ENCODE data around the gene PRH2.

DNA sequence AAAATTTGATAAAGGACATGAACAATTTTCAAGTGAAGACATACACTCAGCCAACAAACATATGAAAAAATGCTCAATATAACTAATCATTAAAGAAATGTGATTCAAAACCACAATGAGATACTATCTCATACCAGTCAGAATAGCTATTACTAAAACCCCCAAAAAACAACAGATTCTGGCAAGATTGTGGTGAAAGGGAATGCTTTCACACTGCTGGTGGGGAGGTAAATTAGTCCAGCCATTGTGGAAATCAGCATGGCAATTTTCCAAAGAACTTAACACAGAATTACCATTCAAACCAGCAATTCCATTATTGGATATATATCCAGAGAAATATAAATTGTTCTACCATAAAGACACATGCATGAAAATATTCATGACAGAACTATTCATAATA is 28.7 kb downstream of the PRH2 start:
- TF ChIP-seq, protein P1, sequence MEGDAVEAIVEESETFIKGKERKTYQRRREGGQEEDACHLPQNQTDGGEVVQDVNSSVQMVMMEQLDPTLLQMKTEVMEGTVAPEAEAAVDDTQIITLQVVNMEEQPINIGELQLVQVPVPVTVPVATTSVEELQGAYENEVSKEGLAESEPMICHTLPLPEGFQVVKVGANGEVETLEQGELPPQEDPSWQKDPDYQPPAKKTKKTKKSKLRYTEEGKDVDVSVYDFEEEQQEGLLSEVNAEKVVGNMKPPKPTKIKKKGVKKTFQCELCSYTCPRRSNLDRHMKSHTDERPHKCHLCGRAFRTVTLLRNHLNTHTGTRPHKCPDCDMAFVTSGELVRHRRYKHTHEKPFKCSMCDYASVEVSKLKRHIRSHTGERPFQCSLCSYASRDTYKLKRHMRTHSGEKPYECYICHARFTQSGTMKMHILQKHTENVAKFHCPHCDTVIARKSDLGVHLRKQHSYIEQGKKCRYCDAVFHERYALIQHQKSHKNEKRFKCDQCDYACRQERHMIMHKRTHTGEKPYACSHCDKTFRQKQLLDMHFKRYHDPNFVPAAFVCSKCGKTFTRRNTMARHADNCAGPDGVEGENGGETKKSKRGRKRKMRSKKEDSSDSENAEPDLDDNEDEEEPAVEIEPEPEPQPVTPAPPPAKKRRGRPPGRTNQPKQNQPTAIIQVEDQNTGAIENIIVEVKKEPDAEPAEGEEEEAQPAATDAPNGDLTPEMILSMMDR (IDR thresholded peaks at IDR 0.05): no peak
- no peak for TF ChIP-seq POLR2A (IDR thresholded peaks at IDR 0.05)
